NCI-H2227 (cell line): Measurements from ENCODE around the gene PRKAR1B.

Experiments
- DNase-seq: peaks from one replicate; lab custom pipeline; 2025; ENCODE audit not compliant: unreplicated experiment; lab: John Stamatoyannopoulos, UW

PRKAR1B gene

DNA sequence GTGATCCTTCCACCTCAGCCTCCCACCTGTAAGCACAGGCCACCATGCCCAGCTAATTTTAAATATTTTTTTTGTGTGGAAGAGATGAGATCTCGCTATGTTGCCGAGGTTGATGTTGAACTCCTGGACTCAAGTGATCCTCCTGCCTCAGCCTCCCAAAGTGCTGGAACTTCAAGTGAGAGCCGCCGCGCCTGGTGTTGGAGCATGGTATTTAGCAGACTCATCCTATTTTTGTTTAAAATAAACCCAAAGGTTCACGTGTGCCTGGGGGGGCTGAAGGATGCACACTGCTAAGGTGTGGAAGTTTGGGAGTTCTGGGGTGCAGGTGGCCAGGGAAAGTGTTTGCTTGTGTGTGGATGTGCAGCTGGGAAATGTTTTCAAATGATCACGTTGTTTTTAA lies 225.6 kb downstream of the PRKAR1B start:
- DNase-seq = no peak

DNA sequence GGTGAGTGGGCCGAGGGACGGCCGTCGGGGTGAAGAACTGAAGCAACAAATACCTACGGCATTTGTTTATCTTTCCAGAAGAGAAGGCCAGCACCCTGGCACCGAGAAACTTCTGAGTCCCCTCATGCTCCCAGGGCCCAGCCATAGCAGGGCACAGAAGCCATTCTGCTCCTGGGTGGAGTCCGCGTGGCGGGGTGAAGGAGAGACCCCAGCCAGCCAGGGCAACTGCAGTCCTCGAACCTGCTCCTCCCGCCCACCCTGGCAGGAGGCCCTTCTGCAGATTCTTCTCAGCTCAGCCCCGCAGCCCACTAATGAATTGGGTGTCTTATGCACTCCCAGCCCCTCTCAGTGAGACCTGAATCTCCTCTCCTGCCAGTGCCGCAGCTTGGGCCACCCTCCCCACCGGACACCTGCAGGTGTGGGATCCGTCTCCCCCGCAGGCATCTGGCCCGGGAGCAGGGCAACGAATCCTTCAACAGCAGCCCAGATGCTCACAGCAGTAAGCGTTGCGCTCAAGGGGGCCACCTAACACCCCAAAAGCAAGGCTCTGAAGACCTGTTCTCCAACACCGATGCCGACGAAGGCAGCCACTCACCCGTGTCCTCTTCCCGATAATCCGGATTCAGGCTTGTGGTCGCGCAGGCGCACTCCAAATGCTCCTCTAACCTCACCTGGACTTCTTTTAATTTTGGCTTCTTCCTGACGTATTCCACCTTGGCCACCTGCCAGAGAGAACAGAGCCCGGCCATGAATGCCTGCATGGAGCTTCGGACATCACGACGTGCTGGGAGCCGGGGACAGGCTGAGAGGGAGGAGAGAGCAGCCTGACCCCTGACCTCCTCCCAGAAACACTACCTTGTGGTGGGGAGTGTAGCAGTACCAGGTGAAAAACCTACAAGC lies 226.3 kb downstream of the PRKAR1B start:
- DNase-seq = no peak

DNA sequence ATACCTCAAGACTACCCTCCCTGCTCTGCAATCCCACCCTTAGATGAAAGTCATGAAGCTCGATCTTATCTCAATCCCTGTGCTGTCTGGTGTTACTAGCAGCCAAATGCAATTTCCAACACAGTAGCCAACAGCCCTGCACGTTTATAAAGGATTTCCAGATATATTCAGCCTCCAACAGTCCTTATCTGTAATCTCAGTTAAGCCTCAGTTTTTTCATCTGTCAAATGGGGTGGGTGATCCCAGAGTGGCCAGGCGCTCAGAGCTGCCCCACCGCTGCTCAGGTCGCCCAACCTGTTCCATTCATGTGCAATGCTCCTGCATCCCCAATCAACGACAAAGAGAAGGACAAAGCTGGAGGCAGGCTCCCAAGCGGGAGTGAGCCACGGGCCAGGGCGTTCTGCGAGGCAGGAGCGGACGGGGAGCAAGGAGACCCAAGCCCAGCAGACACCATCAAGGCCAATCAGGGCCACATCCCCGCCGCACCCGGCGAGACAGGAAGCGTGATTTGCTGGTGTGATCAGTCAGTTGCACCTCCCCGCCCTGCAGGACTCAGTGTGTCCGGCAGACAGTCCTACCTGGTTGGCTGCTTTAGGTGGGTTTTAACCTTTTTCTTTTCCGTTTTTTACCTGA lies 227.1 kb downstream of the PRKAR1B start:
- no peak for DNase-seq
